ENCODE results near the gene TNRC18.
"Not testable (repeated sequence)": the region's sequence is repeated elsewhere in the genome, so short reads cannot be mapped to it uniquely, and the experiment has no call there.

Gene TNRC18

GRCh38 chr7:5375925-5376324 is 47.7 kb downstream of the TNRC18 start:
- no peak for DNase-seq (ENCODE audit: low read depth)

- no peak for DNase-seq (ENCODE audit: low read depth)
Observed at GRCh38 chr7:5374464-5374863, 49.2 kb downstream of the TNRC18 start.

GRCh38 chr7:5373300-5373699 is 50.3 kb downstream of the TNRC18 start:
- no peak for DNase-seq (ENCODE audit: low read depth)

GRCh38 chr7:5370454-5371353 is 52.9 kb downstream of the TNRC18 start:
- DNase-seq (ENCODE audit: low read depth): no peak

GRCh38 chr7:5367661-5368060 is 56.0 kb downstream of the TNRC18 start:
- no peak for DNase-seq (ENCODE audit: low read depth)

GRCh38 chr7:5365976-5366625 is 57.5 kb downstream of the TNRC18 start:
- DNase-seq (ENCODE audit: low read depth): peak; percentile 66

GRCh38 chr7:5363729-5364128 is 59.9 kb downstream of the TNRC18 start:
- DNase-seq (ENCODE audit: low read depth): no peak

- no peak for DNase-seq (ENCODE audit: low read depth)
Observed at GRCh38 chr7:5362466-5362865, 61.2 kb downstream of the TNRC18 start.

GRCh38 chr7:5361446-5362127 is 62.0 kb downstream of the TNRC18 start:
- DNase-seq (ENCODE audit: low read depth): no peak

GRCh38 chr7:5360971-5361370 is 62.7 kb downstream of the TNRC18 start:
- DNase-seq (ENCODE audit: low read depth): no peak

GRCh38 chr7:5360451-5360850 is 63.2 kb downstream of the TNRC18 start:
- DNase-seq (ENCODE audit: low read depth): no peak

GRCh38 chr7:5360021-5360420 is 63.6 kb downstream of the TNRC18 start:
- DNase-seq (ENCODE audit: low read depth): not testable (repeated sequence)

- no peak for DNase-seq (ENCODE audit: low read depth)
Observed at GRCh38 chr7:5359344-5359743, 64.3 kb downstream of the TNRC18 start.

GRCh38 chr7:5357951-5358350 is 65.7 kb downstream of the TNRC18 start:
- no peak for DNase-seq (ENCODE audit: low read depth)

GRCh38 chr7:5356751-5357119 is 66.9 kb downstream of the TNRC18 start:
- no peak for DNase-seq (ENCODE audit: low read depth)

- DNase-seq (ENCODE audit: low read depth): peak; percentile 73
Observed at GRCh38 chr7:5354460-5355232, 69.0 kb downstream of the TNRC18 start.

- no peak for DNase-seq (ENCODE audit: low read depth)
Observed at GRCh38 chr7:5352440-5353010, 71.1 kb downstream of the TNRC18 start.

- no peak for DNase-seq (ENCODE audit: low read depth)
Observed at GRCh38 chr7:5351507-5352265, 71.9 kb downstream of the TNRC18 start.

GRCh38 chr7:5350600-5351385 is 72.8 kb downstream of the TNRC18 start:
- DNase-seq (ENCODE audit: low read depth): no peak

- no peak for DNase-seq (ENCODE audit: low read depth)
Observed at GRCh38 chr7:5350174-5350463, 73.5 kb downstream of the TNRC18 start.
